HCT116 (cell line): ENCODE data around the gene CLN6. TPM values are rescaled to one million over a fixed set of nuclear protein-coding genes. Genes with fewer than 3 reads are reported as not detected.

Experiments
- ATAC-seq: fragments of 200-7000 bp; cut with Tn5 transposase; 2 replicates; pipeline ENCODE4 v1.9.1; 2020; ENCODE audit warnings: mild to moderate bottlenecking, moderate library complexity
- BruUV-seq: library from RNA; stranded (reverse); fragments of 400-500 nt; replicated peaks from 2 replicates; lab custom pipeline; 2021; lab: Mats Ljungman, UMichigan
- CTCF ChIA-PET: fragments of 300-600 bp; sonication (Branson Sonifier 250); formaldehyde crosslinking; loops from one replicate; lab custom pipeline; 2021; ENCODE audit warnings: antibody characterized with exemption; lab: Charles Lee
- POLR2A ChIA-PET: fragments of 300-600, 350-600 bp; sonication (Branson Sonifier 250); formaldehyde crosslinking; loops from one replicate; lab custom pipeline; 2021; ENCODE audit warnings: antibody characterized with exemption; lab: Charles Lee
- RAD21 ChIA-PET, 2 experiments: fragments of 300-600 bp; sonication (Branson Sonifier 250); formaldehyde crosslinking; loops; one replicate each; lab custom pipeline; 2023; ENCODE audit warnings: low total read pairs in 2 of 2; ENCODE audit not compliant: uncharacterized antibody in 2 of 2, unreplicated experiment in 2 of 2, low non-redundant PET in 1 of 2; lab: Charles Lee
- DNase-seq: peaks from one replicate; pipeline ENCODE4 v3.0.0-alpha.2; 2010; ENCODE audit warnings: low read depth, low spot score
- H2AFZ ChIP-seq: fragments of 200-600 bp; shearing (Covaris generic), sonication (generic); 2 replicates; pipeline ENCODE4 v1.6.1; 2017; ENCODE audit warnings: low read depth, mixed run types, mixed read lengths, antibody characterized with exemption, low read length; ENCODE audit not compliant: poor library complexity, severe bottlenecking
- H3K27ac ChIP-seq: 2 replicates; pipeline ENCODE4 v1.5.1; 2012; ENCODE audit warnings: low read depth, low read length
- H3K27me3 ChIP-seq: fragments of 200-600 bp; sonication (generic); 2 replicates; pipeline ENCODE4 v1.6.1; 2016; ENCODE audit warnings: mixed run types, low read length, mixed read lengths; ENCODE audit not compliant: insufficient read depth
- H3K36me3 ChIP-seq, 2 experiments: fragments of 200-500 bp in 1 of 2; fragments of 200-600 bp in 1 of 2; sonication (Bioruptor generic) in 1 of 2; sonication (generic) in 1 of 2; 2 replicates each; pipeline versions ENCODE4 v1.5.1 to v1.6.1; 2014 to 2016; ENCODE audit warnings: low read length in 2 of 2, inconsistent platforms in 1 of 2, mixed read lengths in 1 of 2, mixed run types in 1 of 2; ENCODE audit not compliant: insufficient read depth in 2 of 2, control insufficient read depth in 1 of 2
- H3K4me1 ChIP-seq, 2 experiments: fragments of 200-600 bp in 1 of 2; sonication (generic) in 1 of 2; 2 replicates each; pipeline versions ENCODE4 v1.5.1 to v1.6.1; 2012 to 2017; ENCODE audit warnings: low read length in 2 of 2, inconsistent platforms in 1 of 2, mild to moderate bottlenecking in 1 of 2, mixed read lengths in 1 of 2, mixed run types in 1 of 2, moderate library complexity in 1 of 2; ENCODE audit not compliant: insufficient read depth in 2 of 2, control insufficient read depth in 1 of 2
- H3K4me2 ChIP-seq: fragments of 200-600 bp; sonication (generic); 2 replicates; pipeline ENCODE4 v1.6.1; 2017; ENCODE audit warnings: mixed run types, low read length, mixed read lengths
- H3K4me3 ChIP-seq, 2 experiments: fragments of 200-600 bp in 1 of 2; sonication (generic) in 1 of 2; replicated peaks in 1 of 2; 2 replicates each; pipeline ENCODE4 v1.5.1; 2011 to 2016; ENCODE audit warnings: low read length in 2 of 2, control low read depth in 1 of 2, low read depth in 1 of 2, mild to moderate bottlenecking in 1 of 2, mixed read lengths in 1 of 2, mixed run types in 1 of 2
- H3K79me2 ChIP-seq: fragments of 200-600 bp; sonication (generic); 2 replicates; pipeline ENCODE4 v1.6.1; 2017; ENCODE audit warnings: mild to moderate bottlenecking, mixed run types, low read length, moderate library complexity, mixed read lengths; ENCODE audit not compliant: insufficient read depth
- H3K9ac ChIP-seq: fragments of 200-600 bp; sonication (generic); 2 replicates; pipeline ENCODE4 v1.6.1; 2016; ENCODE audit warnings: low read length, mixed read lengths
- H3K9me2 ChIP-seq: fragments of 200-600 bp; sonication (generic), shearing (Covaris generic); 2 replicates; pipeline ENCODE4 v1.6.1; 2017; ENCODE audit warnings: mixed run types, mild to moderate bottlenecking, moderate library complexity; ENCODE audit not compliant: insufficient read depth
- H3K9me3 ChIP-seq, 2 experiments: fragments of 200-500 bp in 1 of 2; fragments of 200-600 bp in 1 of 2; sonication (Bioruptor generic) in 1 of 2; sonication (generic) in 1 of 2; 2 replicates each; pipeline ENCODE4 v1.6.1; 2014 to 2017; ENCODE audit warnings: low read length in 2 of 2, mixed read lengths in 2 of 2, inconsistent platforms in 1 of 2, low read depth in 1 of 2, mild to moderate bottlenecking in 1 of 2, mixed run types in 1 of 2, moderate library complexity in 1 of 2; ENCODE audit not compliant: control insufficient read depth in 1 of 2, insufficient read depth in 1 of 2
- H4K20me1 ChIP-seq: fragments of 200-600 bp; sonication (generic), shearing (Covaris generic); 2 replicates; pipeline ENCODE4 v1.6.1; 2017; ENCODE audit warnings: mixed run types, mild to moderate bottlenecking, moderate library complexity; ENCODE audit not compliant: insufficient read depth
- ATF3 ChIP-seq: IDR thresholded peaks from 2 replicates; pipeline ENCODE4 v1.6.1; 2012
- CBX3 ChIP-seq: IDR thresholded peaks from 2 replicates; pipeline ENCODE4 v1.6.1; 2012; ENCODE audit warnings: low read depth
- CTCF ChIP-seq, 3 experiments: fragments of 200-600 bp in 1 of 3; sonication (generic) in 1 of 3; IDR thresholded peaks in 2 of 3; conservative IDR thresholded peaks in 1 of 3; 2 replicates each; pipeline ENCODE4 v1.5.1; 2012 to 2017; ENCODE audit warnings: low read depth in 2 of 3, low read length in 2 of 3, antibody characterized with exemption in 1 of 3, borderline replicate concordance in 1 of 3, control low read depth in 1 of 3, mild to moderate bottlenecking in 1 of 3, mixed read lengths in 1 of 3, mixed run types in 1 of 3, moderate library complexity in 1 of 3; ENCODE audit not compliant: insufficient read depth in 1 of 3
- EGR1 ChIP-seq: IDR thresholded peaks from 2 replicates; pipeline ENCODE4 v1.6.1; 2012; ENCODE audit warnings: low read depth
- ELF1 ChIP-seq: IDR thresholded peaks from 2 replicates; pipeline ENCODE4 v1.6.1; 2012; ENCODE audit warnings: low read depth, borderline replicate concordance
- EZH2 ChIP-seq: fragments of 200-600 bp; sonication (generic); IDR thresholded peaks from 2 replicates; pipeline ENCODE4 v1.6.1; 2017; ENCODE audit warnings: antibody characterized with exemption, mixed run types
- EZH2phosphoT487 ChIP-seq: fragments of 200-600 bp; IDR thresholded peaks from 2 replicates; pipeline ENCODE4 v1.6.1; 2018; ENCODE audit warnings: antibody characterized with exemption, borderline replicate concordance
- FOSL1 ChIP-seq: IDR thresholded peaks from 2 replicates; pipeline ENCODE4 v1.6.1; 2012; ENCODE audit warnings: low read depth
- JUND ChIP-seq: IDR thresholded peaks from 2 replicates; pipeline ENCODE4 v1.6.1; 2012
- MAX ChIP-seq: IDR thresholded peaks from 2 replicates; pipeline ENCODE4 v1.6.1; 2012
- POLR2A ChIP-seq: IDR thresholded peaks from 2 replicates; pipeline ENCODE4 v1.7.0; 2011; ENCODE audit warnings: borderline replicate concordance; ENCODE audit not compliant: insufficient read depth, insufficient read length; ENCODE audit errors: extremely low read depth
- POLR2AphosphoS5 ChIP-seq: IDR thresholded peaks from 2 replicates; pipeline ENCODE4 v1.6.1; 2011; ENCODE audit warnings: mild to moderate bottlenecking, low read depth, low read length, moderate library complexity
- REST ChIP-seq: IDR thresholded peaks from 2 replicates; pipeline ENCODE4 v1.6.1; 2012; ENCODE audit warnings: low read depth
- SIN3A ChIP-seq: IDR thresholded peaks from 2 replicates; pipeline ENCODE4 v1.6.1; 2012; ENCODE audit warnings: low read depth
- SP1 ChIP-seq: IDR thresholded peaks from 2 replicates; pipeline ENCODE4 v1.6.1; 2012; ENCODE audit warnings: low read depth
- TCF7L2 ChIP-seq: IDR thresholded peaks from 2 replicates; pipeline ENCODE4 v1.7.0; 2011; ENCODE audit warnings: borderline replicate concordance, inconsistent platforms; ENCODE audit not compliant: insufficient read depth, insufficient read length; ENCODE audit errors: extremely low read depth
- YY1 ChIP-seq: IDR thresholded peaks from 2 replicates; pipeline ENCODE4 v1.6.1; 2011; ENCODE audit warnings: low read length, low read depth, moderate library complexity, mild to moderate bottlenecking; ENCODE audit not compliant: insufficient replicate concordance; ENCODE audit errors: extremely low read depth
- ZBTB33 ChIP-seq: IDR thresholded peaks from 2 replicates; pipeline ENCODE4 v1.6.1; 2011; ENCODE audit warnings: mild to moderate bottlenecking, low read length, moderate library complexity; ENCODE audit not compliant: insufficient replicate concordance; ENCODE audit errors: extremely low read depth
- ZFX ChIP-seq: fragments of 450-650 bp; IDR thresholded peaks from 2 replicates; pipeline ENCODE4 v1.6.1; 2017
- intact Hi-C: fragments of 100-400 bp; cut with micrococcal nuclease; formaldehyde crosslinking; loops from 2 replicates; pipeline ENCODE4 v1.10.0; 2022
- total RNA-seq: library from RNA; stranded (reverse); gene quantifications from one replicate; pipeline ENCODE4 v1.2.1, GENCODE V29; 2021; ENCODE audit not compliant: unreplicated experiment

The CLN6 gene
- total RNA-seq, 1 experiment from 2014 or later: 44.1 TPM

GRCh38 chr15:68276668-68277067, 47.1 kb upstream of the CLN6 start:
- ChIA-PET POLR2A (interaction anchor here (1.9 kb wide), 1 partner anchor 12 kb away, joined by 9 read pairs; no protein-coding TSS in a partner anchor), CTCF (interaction anchor here (1.8 kb wide), 1 partner anchor 23 kb away, joined by 9 read pairs; no protein-coding TSS in a partner anchor), RAD21 (no interaction called here)
- DNase-seq (no peak), ATAC-seq (no peak)
- Histone ChIP-seq H3K79me2 (peaks cover 38% of the 10 kb centered on the region), H3K9me2 (no peaks in the 10 kb centered on the region), H3K9ac (peak overlapping the region; percentile 82; the same call in 1 of the 2 replicates), H3K36me3 (0 out of 4 replicates have a peak, but pooled peaks cover 2 to 9% of the 10 kb centered on the region in 2 experiments), H3K27me3 (no peaks in the 10 kb centered on the region), H3K4me3 (peak overlapping the region; percentile 78 to 93; a peak in 2 of 4 replicates), H3K4me1 (peaks cover 29 to 50% of the 10 kb centered on the region in 2 experiments), H3K9me3 (no peaks in the 10 kb centered on the region), H4K20me1 (peaks cover 13% of the 10 kb centered on the region; the same call in 1 of the 2 replicates), H2AFZ (no peak overlapping the region), H3K27ac (no peak overlapping the region; the same call in 1 of the 2 replicates), H3K4me2 (peak overlapping the region; percentile 84)
- intact Hi-C loops: no loop called here
- TF ChIP-seq JUND: no peak
- no peak for TF ChIP-seq TCF7L2
- no peak for TF ChIP-seq POLR2A
- no peak for TF ChIP-seq REST
- TF ChIP-seq SP1: no peak
- no peak for TF ChIP-seq SIN3A
- TF ChIP-seq EZH2: no peak
- no peak for TF ChIP-seq CBX3
- no peak for TF ChIP-seq ZBTB33
- no peak for TF ChIP-seq POLR2AphosphoS5
- no peak for TF ChIP-seq CTCF (IDR thresholded peaks at IDR 0.05 in 2 of 3, conservative IDR thresholded peaks at IDR 0.05 in 1 of 3; ENCODE audit: borderline replicate concordance in 1 of 3, insufficient read depth in 1 of 3, low read depth in 2 of 3, low read length in 2 of 3)
- TF ChIP-seq ELF1: no peak
- no peak for TF ChIP-seq YY1
- TF ChIP-seq MAX: no peak
- TF ChIP-seq EZH2phosphoT487: no peak
- TF ChIP-seq ZFX: no peak
- TF ChIP-seq FOSL1: no peak
- no peak for TF ChIP-seq ATF3
- TF ChIP-seq EGR1: no peak
- BruUV-seq: no TSS peak
